Fibroblast of lung (primary cell): ENCODE results near the gene ERVFRD-1.

Source experiments
- CTCF ChIP-seq, 2 donors: IDR thresholded peaks in 1 of 2; conservative IDR thresholded peaks in 1 of 2; 1 replicate in 1 of 2; 2 replicates in 1 of 2; pipeline ENCODE4 v1.5.1; 2011 to 2012; ENCODE audit warnings: low read length in 2 of 2, control low read depth in 1 of 2, inconsistent platforms in 1 of 2, low read depth in 1 of 2, mild to moderate bottlenecking in 1 of 2
- EZH2 ChIP-seq: IDR thresholded peaks from 2 replicates; pipeline ENCODE4 v1.5.1; 2012; ENCODE audit warnings: low read length, control low read depth, mild to moderate bottlenecking; ENCODE audit errors: missing control alignments

GRCh38 chr6:11078266-11078665 is 33.3 kb downstream of the ERVFRD-1 start:
- no peak for TF ChIP-seq CTCF (conservative IDR thresholded peaks at IDR 0.05 in 1 of 2, IDR thresholded peaks at IDR 0.05 in 1 of 2; ENCODE audit: low read depth in 1 of 2, low read length in 2 of 2)
- TF ChIP-seq EZH2: no peak
